ENCODE measurements around the gene P4HB. TPM values are rescaled to one million over a fixed set of nuclear protein-coding genes. Genes with fewer than 3 reads are reported as not detected.

P4HB gene
- total and polyA plus RNA-seq, 2 donors (not counting 1 experiment from before 2014, with no cell fraction given): 37.4 to 191 TPM

GRCh38 chr17:81885869-81886548 lies 25.7 kb upstream of the P4HB start:
- DNase-seq: no peak
- no peak overlapping the region for H3K4me2 ChIP-seq (replicated peaks; ENCODE audit: low read depth, low read length, poor library complexity, severe bottlenecking)

More at GRCh38 chr17:81885869-81886548, 25.7 kb upstream of the P4HB start:
- Histone ChIP-seq H3K9ac (ENCODE audit: low read length) (no peak overlapping the region), H3K27ac (ENCODE audit: low read length in 2 of 2) (no peak overlapping the region), H4K20me1 (ENCODE audit: control insufficient read depth, insufficient read depth, low read length, poor library complexity, severe bottlenecking) (peaks cover 16% of the 10 kb centered on the region), H2AFZ (ENCODE audit: insufficient read depth, low read depth, low read length, poor library complexity, severe bottlenecking) (no peak overlapping the region), H3K36me3 (replicated peaks in 1 of 2; ENCODE audit: control extremely low read depth in 1 of 2, control insufficient read depth in 1 of 2, extremely low read depth in 1 of 2, insufficient read depth in 2 of 2, low read length in 1 of 2) (peaks cover 0 to 55% of the 10 kb centered on the region in 2 experiments), H3K27me3 (replicated peaks in 1 of 4; ENCODE audit: control extremely low read depth in 1 of 4, control insufficient read depth in 3 of 4, insufficient read depth in 4 of 4, low read length in 3 of 4) (no peaks in the 10 kb centered on the region), H3K79me2 (ENCODE audit: control insufficient read depth, insufficient read depth, low read length) (peaks cover 39% of the 10 kb centered on the region), H3K4me1 (ENCODE audit: control insufficient read depth in 2 of 2, insufficient read depth in 2 of 2, low read length in 2 of 2) (peaks cover 10 to 12% of the 10 kb centered on the region in 2 donors), H3K9me3 (ENCODE audit: control extremely low read depth in 1 of 3, control insufficient read depth in 2 of 3, insufficient read depth in 1 of 3, low read length in 2 of 3) (no peaks in the 10 kb centered on the region), H3K4me3 (ENCODE audit: control extremely low read depth in 1 of 5, extremely low read depth in 1 of 5, insufficient read depth in 1 of 5, low read depth in 2 of 5, low read length in 4 of 5) (no peak overlapping the region)
- POLR2A ChIA-PET: no interaction called here
- H3K4me1 Mint-ChIP-seq: peaks cover 13% of the 10 kb centered on the region
- no peak overlapping the region for H3K4me3 Mint-ChIP-seq
- intact Hi-C loops (cut with micrococcal nuclease): no loop called here
- ATAC-seq (ENCODE audit: low read depth): no peak
- CTCF ChIA-PET: no interaction called here
- H3K27ac Mint-ChIP-seq: peak overlapping the region; percentile 15
- TF ChIP-seq EZH2 (IDR thresholded peaks at IDR 0.05; ENCODE audit: borderline replicate concordance, insufficient read depth, low read depth, low read length, poor library complexity, severe bottlenecking) (no peak), CTCF (IDR thresholded peaks at IDR 0.05) (no peak)
- WGBS (ENCODE audit: insufficient coverage): over 99% methylated on average over 11 of the region's 11 CpGs
- no peaks in the 10 kb centered on the region for H3K9me3 Mint-ChIP-seq (ENCODE audit: insufficient read depth)
- no peaks in the 10 kb centered on the region for H3K27me3 Mint-ChIP-seq

Measured in B cell (primary cell).